GM18858 (cell line): Measurements from ENCODE around the gene LDAH.
"Not testable (repeated sequence)": the region's sequence is repeated elsewhere in the genome, so short reads cannot be mapped to it uniquely, and the experiment has no call there.

ENCODE experiments used
- ATAC-seq: cut with Tn5 transposase; IDR thresholded peaks from one replicate; pipeline ENCODE4 v1.9.1; 2021; ENCODE audit not compliant: unreplicated experiment

LDAH gene

DNA sequence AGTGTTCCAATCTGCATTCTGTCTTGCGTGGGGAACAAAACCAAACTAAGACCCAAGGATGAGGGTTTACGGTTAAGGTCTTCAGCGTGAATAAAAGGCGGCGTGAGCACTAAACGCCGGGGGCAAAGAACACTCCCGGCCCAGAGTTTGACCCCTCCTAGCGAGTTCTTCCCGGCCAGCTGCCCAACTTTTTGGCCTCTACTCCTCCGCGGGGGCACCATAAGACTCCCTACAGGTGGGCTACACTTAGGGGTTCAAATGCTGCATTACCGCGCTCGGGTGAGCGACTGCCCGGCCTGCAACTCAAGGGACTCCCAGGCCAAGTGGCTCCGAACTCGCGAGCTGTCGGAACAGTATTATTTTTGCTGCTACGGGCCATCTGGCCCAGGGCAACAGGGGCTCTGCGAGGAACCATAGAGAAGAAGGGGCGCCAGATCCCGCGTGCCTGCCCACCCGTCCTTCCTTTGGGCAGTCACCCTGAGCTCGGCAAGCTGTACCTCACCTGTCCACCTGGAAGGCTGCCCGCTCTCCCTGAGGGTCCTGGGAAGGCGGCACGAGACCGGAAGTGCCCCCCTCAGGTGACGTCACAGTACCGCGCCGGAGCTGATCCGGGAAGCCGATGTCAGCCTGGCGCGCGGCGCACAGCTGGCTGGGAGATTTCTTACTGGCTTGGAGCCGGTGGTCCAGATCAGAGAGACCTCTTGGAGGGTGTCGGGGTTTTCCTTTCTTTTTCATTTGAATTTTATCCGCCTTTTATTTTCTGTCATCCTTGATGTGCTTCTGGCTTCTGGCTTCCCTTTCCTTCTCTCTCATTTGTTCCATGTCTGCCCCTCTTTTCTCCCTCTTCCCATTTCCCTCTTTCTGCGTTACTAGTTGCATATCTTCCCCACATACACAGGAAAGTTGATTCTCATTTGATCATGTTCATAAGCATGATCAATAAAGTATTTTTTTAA, at the start of gene LDAH:
LDAH (minus strand) TSS at position 567 of the 956 bp plus-strand sequence. CDS start 21,638 bp downstream, outside the sequence.
- peak; percentile 81 for ATAC-seq

DNA sequence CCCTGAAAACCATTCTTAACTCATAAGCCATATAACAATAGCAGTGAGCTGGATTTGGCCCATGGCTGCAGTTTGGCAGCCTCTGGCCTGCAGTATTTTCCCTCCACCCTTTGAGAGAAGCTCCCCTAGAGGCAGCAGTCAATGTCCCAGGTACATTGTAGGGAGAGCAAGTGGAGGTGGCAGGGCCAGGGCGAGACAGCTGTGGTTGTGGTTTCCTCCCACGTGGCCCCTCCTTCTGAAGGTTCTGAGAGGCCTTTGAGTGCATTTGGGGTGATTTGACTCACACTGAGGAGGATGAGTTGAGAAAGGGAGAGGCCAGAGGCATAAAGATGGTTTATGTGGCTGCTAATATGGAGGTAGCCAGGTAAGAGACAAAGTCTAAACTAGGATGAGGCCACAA, 45.5 kb upstream of the LDAH start:
- ATAC-seq, result peak; percentile 100

DNA sequence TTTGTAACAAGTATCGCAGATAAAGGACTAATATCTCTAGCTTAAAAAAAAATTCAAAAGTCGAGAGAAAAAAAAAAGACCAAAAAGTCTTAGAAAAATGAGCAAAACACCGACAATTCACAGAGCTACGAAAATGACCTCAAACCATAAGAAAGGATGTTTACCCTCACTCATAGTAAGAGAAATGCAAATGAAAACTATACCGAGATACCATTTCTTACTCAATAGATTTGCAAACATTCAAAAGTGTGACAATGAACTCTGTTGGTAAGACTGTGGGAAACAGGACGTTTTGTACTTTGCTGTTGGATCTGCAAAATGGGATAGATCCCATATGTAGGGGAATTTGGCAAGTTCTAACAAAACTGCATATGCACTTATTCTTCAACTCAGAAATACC, 39.9 kb upstream of the LDAH start:
- ATAC-seq, result no peak

DNA sequence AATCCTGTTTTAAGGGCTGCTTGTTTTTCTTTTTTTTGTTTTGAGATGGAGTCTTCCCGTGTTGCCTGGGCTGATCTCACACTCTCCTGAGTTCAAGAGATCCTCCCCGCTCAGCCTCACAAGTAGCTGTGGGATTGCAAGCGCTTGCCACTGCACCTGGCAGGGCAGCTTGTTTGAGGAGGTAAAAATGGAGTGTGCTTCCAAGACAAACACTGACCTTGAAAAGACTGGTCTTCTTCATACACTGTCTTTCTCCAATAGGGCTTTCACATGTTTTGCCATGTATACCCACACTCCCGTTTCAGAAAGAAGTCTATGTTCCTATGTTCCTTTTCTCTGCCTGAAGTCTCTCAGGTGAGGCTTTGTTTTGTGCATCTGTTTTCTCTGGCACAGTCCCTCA, 32.6 kb upstream of the LDAH start:
- ATAC-seq, result no peak

DNA sequence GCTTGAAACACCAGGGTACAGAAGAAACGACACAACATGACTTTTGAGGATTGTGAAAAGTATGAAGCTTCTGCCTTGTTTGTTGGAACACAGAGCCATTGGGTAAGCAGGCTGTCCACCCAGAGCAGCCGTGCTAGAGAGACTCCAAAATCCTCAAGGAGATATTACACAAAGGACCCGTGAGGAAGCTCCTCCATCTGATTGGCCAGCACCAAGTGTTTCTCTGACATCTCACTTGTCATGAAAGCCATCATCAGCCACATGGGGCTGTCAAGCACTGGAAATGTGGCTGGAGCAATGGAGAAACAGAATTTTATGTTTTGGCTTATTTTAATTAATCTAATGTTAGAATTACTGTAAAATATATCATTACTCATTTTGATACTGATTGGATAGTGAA, 29.8 kb upstream of the LDAH start:
- ATAC-seq, result no peak

DNA sequence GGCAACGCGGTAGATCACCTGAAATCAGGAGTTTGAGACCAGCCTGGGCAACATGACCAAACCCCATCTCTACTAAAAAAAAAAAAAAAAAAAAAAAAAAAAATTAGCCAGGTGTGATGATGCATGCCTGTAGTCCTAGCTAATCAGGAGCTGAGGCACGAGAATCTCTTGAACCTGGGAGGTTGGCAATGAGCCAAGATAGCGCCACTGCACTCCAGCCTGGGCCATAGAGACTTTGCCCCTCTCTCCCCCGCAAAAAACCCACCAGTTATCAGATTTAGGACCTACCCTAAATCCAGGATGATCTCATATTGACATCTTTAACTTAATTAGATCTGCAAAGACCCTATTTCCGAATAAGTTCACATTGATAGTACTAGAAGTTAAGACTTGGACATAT, 29.2 kb upstream of the LDAH start:
- no peak for ATAC-seq

DNA sequence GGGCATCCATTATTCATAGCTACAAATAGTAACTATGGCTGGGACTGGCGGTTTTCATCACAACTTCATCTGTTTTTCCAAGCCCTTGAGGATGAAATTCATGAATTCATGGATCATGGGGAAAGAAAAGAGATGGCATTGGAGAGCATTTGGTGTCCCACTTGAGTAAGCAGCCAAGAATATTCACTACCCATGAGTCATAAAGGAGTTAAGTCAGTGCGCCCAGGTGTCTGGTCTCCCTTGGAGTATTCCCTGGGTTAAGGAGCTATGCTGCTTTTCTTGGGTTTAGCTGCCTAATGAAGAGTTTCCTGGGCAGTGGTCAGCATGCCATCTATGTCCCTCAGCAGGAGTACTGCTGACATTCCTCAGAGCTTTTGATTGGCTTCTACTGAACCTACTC, 21.3 kb upstream of the LDAH start:
- no peak for ATAC-seq

DNA sequence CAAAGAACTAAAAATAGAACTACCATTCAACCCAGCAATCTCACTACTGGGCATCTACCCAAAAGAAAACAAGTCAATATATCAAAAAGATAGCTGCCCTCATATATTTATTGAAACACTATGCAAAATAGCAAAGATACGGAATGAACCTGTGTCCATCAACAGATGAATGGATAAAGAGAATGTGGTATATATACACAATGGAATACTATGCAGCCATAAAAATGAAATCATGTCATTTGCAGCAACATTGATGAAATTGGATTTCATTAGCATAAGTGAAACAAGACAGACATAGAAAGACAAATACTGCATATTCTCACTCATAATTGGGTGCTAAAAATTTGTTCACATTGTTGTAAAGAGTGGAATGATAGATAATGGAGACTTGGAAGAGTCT, 16.2 kb upstream of the LDAH start:
- no peak for ATAC-seq

DNA sequence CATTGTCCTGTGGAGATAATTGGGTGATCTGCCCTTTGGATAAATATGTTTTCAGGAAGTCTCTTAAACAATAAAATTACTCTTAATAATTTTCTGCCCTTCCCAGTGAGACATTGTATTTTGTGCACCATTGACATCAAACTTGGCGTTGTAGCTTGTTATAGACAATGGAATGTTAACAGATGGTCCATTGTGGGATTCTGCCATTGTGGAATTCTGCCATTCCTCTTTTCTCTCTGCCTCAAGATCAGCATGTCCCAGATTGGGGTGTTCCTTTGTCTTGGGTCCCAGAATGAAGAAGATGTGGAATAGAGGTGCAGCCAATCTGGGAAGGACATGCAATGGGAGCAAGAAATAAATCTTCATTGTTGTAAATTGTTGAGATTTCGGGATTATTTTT, 15.1 kb upstream of the LDAH start:
- ATAC-seq, result no peak

DNA sequence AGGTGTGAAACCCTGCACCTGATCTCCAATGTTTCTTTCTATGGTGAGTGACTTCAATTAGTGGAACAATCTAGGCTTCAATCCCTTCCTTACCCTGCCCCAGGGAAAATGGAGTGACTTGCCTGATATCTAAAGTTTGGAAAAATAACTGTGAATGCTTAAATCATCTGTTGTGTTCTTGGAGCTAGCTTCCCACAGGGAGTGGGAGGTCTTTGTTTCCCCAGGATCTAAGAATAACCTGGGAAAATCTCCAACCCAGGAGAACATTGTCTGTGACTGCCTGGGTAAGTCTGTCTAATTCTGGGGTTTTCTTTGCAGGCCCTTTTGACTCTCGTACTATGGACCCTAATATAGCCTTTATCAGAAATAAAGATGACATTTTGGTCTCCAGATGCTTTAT, 13.6 kb upstream of the LDAH start:
- ATAC-seq, result no peak

DNA sequence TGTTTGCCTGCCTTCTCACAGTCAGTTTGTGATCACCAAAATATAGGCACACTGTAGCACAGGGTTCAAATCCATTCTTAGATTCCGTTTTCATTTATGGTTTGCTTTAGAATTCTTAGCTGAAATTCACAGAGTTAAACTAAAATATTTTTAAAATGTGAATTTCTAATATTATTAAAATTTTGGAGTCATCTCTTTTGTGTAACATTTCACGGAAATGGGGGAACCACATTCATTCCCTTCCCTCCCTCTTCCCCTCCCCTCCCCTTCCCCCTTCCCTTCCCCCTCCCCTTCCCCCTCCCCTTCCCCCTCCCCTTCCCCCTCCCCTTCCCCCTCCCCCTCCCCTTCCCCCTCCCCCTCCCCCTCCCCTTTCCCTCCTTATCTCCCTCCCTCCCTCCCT, 11.4 kb upstream of the LDAH start:
- ATAC-seq, result no peak

DNA sequence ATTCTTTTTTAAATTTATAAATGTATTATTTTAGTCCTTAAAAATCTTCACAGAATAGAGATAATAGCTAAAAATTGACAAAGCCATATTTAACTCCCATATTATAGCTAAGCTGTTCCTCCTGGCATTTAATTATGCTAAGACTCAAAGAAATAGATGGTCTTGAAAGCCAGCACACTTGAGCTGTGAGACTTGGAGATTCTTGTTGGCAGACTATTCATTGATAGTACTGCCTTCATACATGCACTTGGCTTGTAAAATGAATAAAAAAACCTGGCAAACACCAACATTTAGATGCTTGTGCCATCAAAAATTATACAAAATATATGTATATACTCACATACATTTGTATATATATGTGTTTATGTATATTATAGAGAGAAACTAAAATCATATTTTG, 9.7 kb upstream of the LDAH start:
- no peak for ATAC-seq

DNA sequence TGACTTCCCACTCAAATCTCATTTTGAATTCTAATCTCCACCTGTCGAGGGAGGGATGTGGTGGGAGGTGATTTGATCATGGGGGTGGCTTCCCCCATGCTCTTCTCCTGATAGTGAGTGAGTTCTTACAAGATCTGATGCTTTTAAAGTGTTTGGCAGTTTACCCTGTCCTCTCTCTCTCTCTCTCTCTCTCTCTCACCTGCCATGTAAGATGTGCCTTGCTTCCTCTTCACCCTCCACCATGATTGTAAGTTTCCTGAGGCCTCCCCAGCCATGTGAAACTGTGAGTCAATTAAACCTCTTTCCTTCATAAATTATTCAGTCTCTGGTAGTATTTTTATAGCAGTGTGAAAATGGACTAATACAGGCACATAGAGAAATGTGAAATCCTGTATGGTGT, 7.0 kb upstream of the LDAH start:
- no peak for ATAC-seq

DNA sequence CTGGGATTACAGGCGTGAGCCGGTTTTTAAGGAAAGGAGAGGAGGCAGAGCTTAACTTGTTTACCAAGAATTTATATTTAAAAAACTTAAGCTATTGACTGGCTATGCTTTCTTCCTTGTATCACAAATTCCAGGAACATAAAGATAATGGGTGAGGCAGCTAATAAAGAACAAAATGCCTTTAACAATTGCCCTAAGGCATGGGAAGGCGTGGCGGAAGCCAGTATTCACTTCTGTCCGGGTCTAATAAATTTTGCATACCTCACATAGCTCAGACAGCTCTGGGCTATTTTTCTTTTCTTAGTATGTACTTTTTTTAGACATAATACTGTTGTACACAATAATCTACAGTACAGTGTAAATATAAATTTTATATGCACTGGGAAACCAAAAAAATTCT, 1.0 kb upstream of the LDAH start:
- ATAC-seq, result no peak

DNA sequence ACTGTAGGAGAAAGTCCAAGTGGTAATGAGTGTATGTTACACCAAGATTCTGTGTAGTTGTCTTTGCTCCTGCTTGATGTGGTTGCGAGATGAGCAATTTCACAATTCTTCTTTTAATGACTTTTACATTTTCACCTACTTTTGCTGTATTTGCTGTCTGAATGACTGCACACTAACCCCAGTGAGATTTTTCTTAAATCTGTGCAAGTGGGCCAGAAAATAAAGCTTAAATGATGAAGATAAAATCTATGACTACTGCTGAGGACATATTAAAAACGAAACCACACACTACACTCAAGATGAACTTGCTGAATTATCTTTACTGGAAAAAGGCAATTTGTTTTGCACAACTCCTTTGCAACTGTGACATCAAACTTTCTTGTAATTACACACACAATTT, 4.1 kb downstream of the LDAH start:
- ATAC-seq, result no peak

DNA sequence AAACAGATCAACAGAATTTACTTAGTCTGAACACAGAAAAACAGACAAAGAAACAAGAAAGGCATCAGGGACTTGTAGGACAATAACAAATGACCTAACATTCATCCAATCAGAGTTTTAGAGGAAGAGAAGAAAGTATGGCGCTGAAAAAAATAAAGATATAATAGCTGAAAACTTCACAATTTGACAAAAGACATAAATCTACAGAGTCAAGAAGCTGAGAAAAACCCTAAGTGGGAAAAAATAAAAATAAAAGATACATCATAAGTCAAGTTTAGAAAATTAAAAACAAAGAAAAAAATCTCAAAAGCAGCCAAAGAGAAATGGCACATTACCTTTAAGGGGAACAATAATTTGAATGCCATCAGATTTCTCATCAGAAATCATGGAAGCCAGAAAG, 7.7 kb downstream of the LDAH start:
- ATAC-seq, result no peak

DNA sequence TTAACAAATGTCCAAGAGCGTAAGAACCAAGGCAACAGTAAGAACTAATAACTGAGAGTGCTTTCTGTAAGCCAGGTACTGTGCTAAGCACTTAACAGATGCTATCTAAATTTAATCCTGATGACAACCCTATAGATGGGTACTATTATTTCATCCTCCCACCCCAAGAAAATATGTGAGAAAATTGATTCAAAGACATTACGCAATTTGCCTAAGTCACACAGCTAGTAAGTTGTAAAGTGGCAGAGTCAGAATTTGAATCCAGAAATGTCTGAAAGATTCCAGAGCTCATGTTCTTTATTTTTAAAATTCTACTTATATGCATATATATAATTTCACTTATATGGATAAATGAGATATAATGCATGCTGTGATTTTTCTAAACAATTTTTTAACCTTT, 10.1 kb downstream of the LDAH start:
- no peak for ATAC-seq

DNA sequence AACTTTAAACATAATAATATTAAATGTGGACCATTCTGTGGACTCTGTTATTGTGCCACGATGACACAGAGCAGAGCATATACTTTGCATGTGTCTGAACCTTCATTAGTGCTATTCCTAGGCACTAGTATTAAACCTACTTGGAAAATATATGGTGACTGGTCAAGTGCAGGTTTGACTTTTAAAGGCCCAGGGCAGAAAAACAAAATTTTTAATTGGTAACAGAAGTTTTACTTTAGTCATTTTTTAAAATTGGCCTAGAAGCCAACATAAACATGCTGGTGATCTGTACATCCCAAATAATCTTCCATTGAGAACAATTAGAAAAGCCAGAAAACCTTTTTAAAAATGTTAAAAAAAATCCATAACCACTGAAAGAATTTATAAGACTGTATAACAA, 16.6 kb downstream of the LDAH start:
- ATAC-seq, result no peak

DNA sequence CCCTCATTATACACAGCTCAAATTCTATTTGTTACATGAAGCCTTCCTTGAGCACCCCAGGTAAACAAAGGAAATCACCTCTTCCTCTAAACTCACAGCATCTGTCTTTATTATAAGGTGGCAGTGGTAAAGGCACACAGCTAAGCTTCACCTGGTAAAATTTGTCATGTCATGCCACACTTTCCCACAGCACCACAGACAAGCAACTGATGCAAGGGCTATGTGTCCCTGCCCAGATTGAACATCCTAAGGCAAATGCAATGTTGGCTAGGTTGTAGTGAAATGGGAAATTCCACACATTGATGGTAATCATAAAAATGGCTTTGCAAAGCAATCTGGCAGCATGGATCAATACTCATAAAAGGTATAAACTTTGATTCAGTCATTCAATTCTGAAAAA, 18.9 kb downstream of the LDAH start:
- no peak for ATAC-seq

DNA sequence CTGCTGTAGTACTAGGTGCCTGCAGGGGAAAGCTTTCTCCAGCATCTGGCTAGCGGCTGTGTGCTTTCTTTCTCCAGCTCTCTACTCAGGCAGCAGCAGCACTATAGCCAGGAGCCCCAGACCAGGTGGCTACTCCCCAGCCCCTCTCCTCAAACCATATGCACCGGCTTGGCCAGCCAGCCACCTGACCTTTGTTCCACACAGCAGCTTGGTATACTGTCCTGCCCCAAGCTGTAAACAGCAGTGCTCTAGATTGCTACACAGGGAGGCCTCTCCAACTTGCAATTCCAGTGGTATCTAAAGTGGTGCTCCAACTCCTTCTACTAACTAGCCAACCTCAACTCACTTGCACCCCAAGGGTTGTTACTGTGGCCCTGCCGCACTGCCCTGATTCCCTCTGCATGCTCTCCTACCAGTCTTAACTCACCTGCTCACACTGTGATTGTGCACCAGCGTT, 19.6 kb downstream of the LDAH start:
- ATAC-seq, result no peak

DNA sequence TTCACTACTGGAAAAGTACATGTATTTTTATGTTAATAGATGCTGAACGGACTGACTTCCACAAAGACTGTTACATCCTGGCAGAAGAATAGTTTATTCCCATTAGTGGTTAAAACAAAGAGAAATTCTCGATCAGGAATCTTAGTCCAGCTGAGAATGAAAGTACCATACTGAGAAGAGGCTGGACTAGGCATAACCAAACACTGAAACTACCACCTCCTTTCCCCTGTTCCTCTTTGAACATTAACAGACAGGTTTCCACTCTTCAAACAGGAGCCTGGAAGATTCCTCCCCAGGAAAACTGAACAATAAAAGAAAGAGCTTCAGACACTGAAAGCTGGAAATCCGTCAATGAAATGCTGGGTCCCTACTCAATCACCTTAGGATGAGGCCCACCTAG, 25.8 kb downstream of the LDAH start:
- ATAC-seq, result peak; percentile 36

DNA sequence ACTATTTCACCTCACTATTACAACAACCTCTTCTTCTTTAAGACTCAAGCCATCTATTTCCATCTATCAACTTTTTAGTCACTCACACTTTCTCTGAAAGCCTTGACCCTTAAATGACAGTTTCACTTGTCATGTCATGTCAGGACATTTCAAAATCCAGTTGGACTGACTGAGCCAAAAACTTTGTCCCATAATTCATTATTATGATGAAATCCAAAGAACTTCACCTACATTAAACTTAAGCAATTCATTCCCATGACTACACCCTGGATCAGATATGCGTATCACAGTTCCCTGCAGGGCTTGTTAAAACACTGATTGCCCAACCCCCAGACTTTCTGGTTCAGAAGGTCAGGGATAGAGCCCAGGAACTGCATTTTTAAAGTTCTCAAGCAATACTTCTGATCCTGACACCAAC, 26.5 kb downstream of the LDAH start:
- ATAC-seq, result peak; percentile 61

DNA sequence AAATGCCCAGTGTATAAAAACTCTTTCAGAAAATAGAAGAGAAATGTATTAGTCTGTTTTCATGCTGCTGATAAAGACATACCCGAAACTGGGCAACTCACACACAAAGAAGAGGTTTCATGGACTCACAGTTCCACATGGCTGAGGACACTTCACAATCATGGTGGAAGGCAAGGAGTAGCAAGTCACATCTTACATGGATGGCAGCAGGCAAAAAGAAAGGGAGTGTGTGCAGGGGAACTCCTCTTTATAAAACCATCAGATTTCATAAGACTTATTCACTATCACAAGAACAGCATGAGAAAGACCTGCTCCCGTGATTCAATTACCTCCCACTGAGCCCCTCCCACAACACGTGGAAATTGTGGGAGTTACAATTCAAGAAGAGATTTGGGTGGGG, 29.0 kb downstream of the LDAH start:
- ATAC-seq, result not testable (repeated sequence)
